GM15510 (cell line): ENCODE measurements around the gene RPS19BP1.

Experiments
- POLR2A ChIP-seq: IDR thresholded peaks from 3 replicates; pipeline ENCODE4 v1.6.1; 2011; ENCODE audit warnings: borderline replicate concordance; ENCODE audit not compliant: insufficient read length; ENCODE audit errors: extremely low read depth

RPS19BP1 gene

DNA sequence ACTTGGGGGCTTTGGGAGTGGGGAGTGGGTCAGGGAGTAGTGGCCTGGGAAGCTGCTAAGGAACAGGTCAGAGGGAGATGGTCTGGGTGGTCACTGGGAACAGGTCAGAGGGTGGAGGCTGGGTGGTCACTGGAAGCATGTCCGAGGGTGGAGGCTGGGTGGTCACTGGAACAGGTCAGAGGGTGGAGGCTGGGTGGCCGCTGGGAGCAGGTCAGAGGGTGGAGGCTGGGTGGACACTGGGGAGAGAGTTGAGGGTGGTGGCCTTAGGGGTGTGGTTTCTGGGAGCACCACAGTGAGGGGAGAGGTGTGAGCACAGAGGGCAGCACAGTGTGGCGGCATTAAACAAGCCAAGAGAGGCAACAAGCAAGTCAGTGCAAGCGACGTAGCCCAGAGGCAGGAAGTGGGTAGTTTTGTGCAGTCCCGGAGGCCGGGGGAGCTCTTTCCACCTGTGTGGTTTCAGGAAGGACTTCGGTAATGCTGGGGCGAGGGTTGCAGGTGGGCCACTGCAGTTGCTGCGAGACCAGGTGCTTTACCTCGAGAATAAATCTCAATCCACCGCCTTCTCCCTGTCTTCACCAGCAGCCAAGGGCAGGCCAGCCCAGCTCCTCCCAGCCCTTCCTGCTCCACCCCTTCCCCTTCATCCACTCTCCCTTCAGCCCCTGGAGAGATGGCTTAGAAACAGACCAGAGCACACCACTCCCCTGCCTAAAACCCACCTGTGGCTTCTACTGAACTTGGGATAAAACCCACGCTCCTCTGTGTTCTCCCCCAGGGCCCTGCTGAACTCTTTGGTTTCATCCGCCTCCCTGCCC lies 34.8 kb upstream of the RPS19BP1 start:
- no peak for TF ChIP-seq POLR2A

DNA sequence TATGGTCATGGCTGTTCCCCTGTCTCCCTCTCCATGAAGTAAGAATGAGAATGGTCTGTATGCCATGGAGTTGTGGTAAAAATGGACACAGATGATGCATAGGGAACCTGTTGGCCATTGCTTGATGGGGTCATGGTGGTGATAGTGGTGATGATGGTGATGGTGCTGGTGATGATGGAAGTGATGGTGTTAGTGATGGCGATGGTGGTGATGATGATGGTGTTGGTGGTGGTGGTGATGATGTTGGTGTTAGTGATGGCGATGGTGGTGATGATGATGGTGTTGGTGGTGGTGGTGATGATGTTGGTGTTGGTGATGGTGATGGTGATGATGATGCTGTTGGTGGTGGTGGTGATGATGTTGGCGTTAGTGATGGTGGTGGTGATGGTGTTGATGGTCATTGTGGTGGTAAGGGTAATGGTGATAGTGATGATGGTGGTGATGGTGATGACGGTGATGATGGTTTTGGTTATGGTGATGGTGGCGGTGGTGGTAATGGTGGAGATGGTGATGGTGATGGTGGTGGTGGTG lies 32.9 kb upstream of the RPS19BP1 start:
- TF ChIP-seq POLR2A = no peak

DNA sequence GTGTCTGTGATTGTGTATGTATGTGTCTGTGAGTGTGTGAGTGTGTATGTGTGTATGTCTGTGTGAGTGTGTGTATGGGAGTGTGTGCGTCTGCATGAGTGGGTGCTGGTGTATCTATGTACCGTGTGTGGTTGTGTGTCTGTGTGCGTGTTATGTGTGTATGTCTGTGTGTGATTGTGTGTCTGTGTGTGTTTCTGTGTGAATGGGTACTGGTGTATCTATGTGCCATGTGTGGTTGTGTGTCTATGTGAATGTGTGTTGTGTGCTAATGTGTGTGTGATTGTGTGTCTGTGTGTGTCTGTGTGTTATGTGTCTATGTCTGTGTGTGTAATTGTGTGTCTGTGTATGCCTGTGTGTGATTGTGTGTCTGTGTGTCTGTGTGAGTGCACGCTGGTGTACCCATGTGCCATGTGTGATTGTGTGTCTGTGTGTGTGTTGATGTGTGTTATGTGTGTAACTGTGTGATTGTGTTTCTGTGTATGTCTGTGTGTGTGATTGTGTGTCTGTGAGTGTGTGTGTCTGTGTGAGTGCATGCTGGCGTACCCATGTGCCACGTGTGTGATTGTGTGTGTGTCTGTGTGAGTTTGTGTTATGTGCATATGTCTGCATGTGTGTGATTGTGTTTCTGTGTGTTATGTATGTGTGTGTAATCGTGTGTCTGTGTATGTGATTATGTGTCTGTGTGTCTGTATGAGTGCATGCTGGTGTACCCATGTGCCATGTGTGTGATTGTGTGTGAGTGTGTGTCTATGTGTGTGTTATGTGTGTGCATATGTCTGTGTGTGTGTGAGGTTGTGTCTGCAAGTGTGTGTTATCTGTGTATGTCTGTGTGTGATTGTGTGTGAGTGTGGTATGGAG lies 31.3 kb upstream of the RPS19BP1 start:
- TF ChIP-seq POLR2A = no peak

DNA sequence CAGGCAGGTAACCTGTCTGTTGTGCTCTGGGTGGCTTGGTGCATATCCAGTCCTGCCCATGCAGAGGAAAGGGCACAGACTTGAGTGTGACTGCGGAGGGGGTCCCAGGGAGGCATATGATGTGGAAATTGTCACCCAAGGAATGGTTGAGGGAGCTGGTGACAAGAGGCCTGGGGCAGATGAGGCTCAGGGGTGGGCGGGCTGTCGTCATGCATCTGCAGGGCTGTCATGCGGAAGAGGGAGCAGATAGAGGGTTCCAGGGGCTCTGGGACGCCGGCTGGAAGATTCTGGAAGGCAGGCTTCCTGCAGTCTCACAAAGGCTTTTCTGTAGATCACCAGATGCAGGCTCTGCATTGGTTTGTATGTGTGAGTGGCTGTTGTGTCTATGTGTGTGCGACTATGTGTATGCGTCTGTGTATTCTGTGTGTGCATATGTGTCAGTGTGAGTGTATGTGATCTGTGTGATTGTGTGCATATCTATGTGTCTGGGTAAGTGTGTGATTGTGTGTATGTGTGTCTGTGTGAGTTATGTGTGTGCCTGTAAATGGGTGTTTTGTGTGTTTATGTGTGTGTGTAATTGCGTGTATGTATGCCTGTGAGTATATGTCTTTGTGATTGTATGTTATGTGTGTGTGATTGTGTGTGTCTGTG lies 30.4 kb upstream of the RPS19BP1 start:
- TF ChIP-seq POLR2A = no peak

DNA sequence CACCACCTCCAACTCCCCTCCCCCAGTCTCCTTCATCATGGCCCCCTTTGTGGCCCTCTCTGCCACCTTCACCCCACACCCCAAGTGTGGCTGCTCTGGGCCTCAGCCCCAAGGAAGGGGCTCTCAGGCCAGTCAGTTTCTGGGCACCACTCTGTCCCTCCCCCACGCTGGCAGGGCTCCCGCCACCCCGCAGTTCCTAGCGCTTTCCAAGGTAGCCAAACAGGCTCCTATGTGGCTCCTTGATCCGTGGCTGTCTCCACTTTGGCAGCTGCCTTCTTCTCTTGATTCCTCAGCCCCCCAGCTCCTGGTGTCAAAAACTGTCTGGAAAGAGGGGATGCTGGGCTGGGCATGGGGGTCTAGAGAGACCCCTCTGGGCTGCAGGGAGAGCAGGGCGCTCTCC lies 27.6 kb upstream of the RPS19BP1 start:
- TF ChIP-seq POLR2A = no peak

DNA sequence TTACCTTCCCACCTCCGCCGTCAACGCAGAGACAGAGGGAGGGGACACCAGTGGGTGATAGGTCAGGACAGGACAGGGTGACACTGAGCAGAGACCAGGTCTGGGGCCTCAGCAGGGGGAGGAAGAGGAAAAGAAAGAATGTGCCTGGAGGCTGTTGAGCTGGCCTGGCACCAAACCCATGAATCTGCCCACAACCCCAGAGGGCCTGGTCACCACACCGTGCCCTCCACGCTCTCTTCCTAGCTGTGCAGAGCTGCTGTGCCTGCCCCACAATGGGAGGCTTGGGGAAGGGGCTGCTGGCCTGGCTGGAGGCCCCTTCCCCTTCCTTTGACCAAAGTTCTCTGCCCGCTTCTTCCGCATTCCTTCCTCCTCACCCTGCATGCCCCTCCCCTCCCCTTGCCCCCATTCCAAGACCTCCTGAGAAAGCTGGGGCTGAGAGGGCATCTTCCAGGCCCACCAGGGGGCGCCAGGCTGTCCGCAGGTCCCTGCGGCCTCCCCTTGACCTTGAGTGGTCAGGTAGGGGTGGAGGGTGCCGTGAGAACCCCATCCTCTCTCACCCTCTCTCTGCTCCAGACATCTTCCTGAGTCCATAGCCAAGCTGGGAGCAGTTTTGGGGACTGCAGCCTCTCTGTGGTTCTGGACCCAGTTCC lies 27.0 kb upstream of the RPS19BP1 start:
- no peak for TF ChIP-seq POLR2A

DNA sequence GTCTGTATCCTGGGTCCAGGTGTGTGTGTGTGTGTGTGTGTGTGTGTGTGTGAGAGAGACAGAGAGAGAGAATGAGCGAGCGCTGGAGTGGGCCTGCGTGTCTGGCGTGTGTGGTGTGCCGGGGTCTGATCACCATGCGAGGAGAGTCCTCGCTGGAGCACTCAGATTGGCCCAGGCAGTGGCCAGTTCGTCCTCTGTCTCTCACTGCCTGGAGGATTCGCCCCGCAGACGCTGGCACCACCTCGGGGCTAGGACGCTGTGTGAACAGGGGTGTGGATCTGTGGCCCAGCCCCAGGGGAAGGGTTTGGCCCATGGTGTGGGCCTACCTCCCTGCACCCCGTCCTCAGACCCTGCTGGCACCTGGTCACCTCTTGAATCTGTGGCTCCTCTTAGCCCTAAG lies 26.4 kb upstream of the RPS19BP1 start:
- TF ChIP-seq POLR2A = no peak

DNA sequence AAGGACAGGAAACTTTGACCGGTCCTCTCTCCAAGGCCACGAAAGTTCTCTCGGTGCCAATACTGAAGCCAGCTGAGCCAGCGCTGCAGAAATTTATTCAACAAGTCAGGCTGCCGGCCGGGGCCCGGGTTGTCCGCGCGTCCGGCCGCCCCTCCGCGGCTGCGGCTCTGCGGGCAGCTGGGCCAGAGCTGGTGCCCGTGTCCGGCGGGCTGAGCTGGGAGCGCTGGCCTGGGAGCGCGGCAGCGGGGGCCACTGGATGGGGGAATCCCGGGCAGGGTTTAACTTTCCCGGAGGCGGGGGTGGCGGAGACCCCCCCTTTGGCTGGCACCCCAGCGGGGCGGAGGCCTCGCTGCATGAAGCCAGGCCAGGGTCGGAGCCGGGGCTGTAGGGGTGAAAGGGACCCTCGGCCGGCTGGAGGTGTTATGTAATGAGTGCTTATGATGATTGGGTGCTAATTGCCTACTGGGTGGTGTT lies 25.7 kb upstream of the RPS19BP1 start:
- TF ChIP-seq POLR2A = no peak

DNA sequence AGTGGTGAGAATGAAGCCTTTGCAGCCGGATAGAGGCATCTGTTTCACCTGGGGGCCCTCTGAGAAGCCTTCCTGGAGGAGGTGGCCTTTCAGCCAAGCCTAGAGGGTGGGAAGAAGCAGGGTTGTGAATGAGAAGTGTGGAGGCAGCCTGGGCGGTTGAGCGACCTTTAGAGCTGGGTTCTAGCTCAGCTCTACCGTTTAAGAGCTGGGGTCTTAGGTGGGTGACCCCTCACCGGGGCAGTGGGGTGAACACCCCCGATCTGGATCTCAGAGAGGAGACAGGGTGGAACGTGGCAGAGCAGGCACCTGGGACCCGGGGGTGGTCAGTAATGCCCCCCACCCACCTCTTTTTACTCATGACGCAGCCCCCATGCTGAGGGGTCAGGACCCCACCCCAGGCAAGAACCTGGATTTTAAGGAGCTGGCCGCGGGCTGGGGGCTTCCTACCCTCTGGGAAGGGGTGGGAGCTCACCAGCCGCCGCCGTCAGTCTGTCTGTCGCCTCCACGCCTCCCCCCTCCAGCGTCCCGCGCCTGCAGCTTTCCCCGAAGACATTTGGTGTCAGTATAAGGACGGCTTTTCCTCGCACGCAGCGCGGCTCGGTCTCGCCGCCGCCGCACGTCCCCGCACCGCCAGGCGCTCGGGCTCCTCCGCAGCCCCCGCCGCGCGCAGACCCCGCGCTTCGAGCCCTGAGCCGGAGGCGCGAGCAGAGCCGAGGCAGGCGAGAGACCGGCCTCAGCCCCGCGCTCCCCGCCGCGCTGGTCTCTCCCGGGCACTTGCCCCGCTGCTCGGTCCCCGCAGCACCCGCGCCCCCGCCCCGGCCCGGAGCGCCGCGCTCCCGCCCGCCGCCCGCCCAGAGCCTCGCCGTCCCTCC lies 24.7 kb upstream of the RPS19BP1 start:
- no peak for TF ChIP-seq POLR2A

DNA sequence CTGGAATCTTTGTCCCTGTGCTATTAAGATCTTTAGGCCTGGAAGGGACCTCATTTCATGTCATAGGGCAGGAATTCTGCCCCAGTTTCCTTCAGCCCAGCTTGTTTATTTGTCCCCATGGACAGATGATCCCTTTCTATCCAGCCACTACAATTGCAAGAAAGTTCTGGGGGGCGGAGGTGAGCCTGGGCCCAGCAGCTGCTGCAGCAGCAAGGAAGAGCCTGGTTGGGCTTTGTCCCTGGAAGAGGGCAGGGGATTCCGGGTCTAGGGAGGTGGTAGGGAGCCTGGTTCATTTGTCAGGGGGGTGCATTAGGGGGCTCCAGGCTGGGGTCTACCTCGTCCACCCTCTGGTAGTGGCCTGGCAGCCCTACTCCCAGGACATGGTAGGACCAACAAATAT lies 21.6 kb upstream of the RPS19BP1 start:
- TF ChIP-seq POLR2A = no peak

DNA sequence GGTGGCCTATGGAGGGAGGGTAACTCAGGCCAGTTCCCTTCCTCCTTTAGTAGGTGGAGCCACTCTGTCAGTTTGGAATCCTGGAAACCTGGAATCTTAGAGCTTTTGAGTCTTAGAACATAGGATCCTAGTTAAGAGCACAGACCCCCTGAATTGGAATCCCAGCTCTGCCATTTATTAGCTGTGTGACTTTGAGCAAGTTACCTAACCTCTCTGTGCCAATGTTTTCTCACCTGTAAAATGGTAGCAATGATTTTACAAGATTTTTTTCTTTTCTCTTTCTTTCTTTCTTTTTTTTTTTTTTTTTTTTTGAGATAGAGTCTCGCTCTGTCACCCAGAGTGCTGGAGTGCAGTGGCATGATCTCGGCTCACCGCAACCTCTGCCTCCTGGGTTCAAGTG lies 20.9 kb upstream of the RPS19BP1 start:
- TF ChIP-seq POLR2A = no peak

DNA sequence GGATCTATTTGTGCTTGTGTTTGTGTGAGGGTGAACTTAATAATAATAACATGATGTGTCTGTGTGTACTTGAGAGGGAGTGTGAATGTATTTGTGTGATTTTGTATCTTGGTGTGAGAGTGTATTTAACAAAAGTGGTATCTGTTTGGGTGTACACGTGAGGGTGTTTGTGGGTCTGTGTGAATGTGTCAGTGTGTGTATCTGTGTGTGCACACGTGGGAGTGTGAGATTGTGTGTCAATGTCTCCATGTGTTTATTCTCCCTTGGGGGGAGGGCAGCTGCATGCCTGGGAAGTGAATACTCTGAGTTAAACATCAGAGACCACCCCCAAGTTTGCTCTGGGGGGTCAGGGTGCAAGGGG lies 15.0 kb upstream of the RPS19BP1 start:
- no peak for TF ChIP-seq POLR2A

DNA sequence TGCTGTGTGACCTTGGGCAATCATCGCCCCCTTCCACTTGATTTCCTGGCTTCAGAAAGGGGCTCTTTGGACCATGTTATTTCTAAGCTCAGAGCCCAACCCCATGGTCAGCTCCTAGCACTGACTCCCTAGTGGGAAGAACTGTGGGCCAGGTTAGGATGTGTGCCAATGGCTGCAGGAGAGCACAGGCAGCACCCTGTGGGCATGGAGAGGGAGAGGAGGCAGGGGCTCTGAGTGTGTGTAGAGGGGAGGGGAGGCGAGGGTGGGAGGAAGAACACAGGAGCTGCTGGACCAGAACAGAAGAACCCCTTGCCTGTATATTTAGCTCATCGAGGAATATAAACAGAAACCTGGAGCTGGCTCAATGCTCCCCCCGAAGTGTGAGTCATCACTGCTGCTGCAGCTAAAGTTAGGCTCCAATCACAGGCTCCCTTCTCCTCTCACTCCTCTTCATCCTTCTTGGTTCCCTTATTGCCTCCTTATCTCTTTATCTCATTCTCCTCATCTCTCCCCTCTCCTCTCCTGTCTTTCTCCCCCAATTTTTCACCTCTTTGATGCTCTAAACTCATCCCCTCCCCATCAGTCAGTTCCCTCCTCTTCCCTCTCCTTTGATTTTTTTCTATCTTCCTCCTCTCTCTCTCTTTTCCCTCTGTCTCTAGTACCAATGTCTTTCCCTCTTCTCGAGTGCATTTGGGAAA lies 14.5 kb upstream of the RPS19BP1 start:
- TF ChIP-seq POLR2A = no peak
